Muscle of leg (tissue), 16 donors: Measurements from ENCODE around the gene TAS2R42. TPM values are rescaled to one million over a fixed set of nuclear protein-coding genes. Genes with fewer than 3 reads are reported as not detected.

Experiments used
- DNase-seq: peaks from one replicate; pipeline ENCODE4 v3.0.0; 2013
- H3K27ac ChIP-seq: one replicate; pipeline ENCODE4 v1.5.1; 2013; ENCODE audit warnings: mild to moderate bottlenecking, low read length, control low read depth
- H3K27me3 ChIP-seq: one replicate; pipeline ENCODE4 v1.6.1; 2013; ENCODE audit warnings: low read length; ENCODE audit not compliant: control insufficient read depth, insufficient read depth
- H3K36me3 ChIP-seq: one replicate; pipeline ENCODE4 v1.6.1; 2013; ENCODE audit warnings: low read length; ENCODE audit not compliant: control insufficient read depth, insufficient read depth
- H3K4me1 ChIP-seq: one replicate; pipeline ENCODE4 v1.6.1; 2013; ENCODE audit warnings: low read length; ENCODE audit not compliant: control insufficient read depth, insufficient read depth
- H3K4me3 ChIP-seq: one replicate; pipeline ENCODE4 v1.5.1; 2013; ENCODE audit warnings: low read length, control low read depth
- H3K9me3 ChIP-seq: replicated peaks from 2 replicates; pipeline ENCODE4 v1.6.1; 2013; ENCODE audit warnings: low read depth, low read length; ENCODE audit not compliant: control insufficient read depth
- WGBS: methylation state at CpG from one replicate; pipeline ENCODE4 v1.1.5; 2013; ENCODE audit warnings: missing lambda C conversion rate; ENCODE audit not compliant: insufficient coverage; 5-methylcytosine and 5-hydroxymethylcytosine counted together
- long read RNA-seq, 11 donors: transcript quantifications; one replicate each; lab custom pipeline, GENCODE V29; 2026
- polyA plus RNA-seq, 8 donors: library from polyadenylated mRNA; unstranded; fragments of 120-200 nt; gene quantifications; one replicate each; pipeline versions ENCODE4 v1.2.1 to v1.2.3, GENCODE V29; 2013; ENCODE audit warnings: inconsistent platforms in 1 of 8, low replicate concordance in 1 of 8; ENCODE audit not compliant: insufficient read length in 8 of 8, insufficient read depth in 1 of 8
- total RNA-seq: library from RNA; stranded (reverse); fragments of 120-200 nt; gene quantifications from one replicate; pipeline ENCODE4 v1.2.4, GENCODE V29; 2013

The TAS2R42 gene, protein sequence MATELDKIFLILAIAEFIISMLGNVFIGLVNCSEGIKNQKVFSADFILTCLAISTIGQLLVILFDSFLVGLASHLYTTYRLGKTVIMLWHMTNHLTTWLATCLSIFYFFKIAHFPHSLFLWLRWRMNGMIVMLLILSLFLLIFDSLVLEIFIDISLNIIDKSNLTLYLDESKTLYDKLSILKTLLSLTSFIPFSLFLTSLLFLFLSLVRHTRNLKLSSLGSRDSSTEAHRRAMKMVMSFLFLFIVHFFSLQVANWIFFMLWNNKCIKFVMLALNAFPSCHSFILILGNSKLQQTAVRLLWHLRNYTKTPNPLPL
- total RNA-seq = not detected
- polyA plus RNA-seq = not detected
- long read RNA-seq, donor 1 = 0 reads
- long read RNA-seq, donor 2 = 0 reads
- long read RNA-seq, donor 3, partial matches to known transcripts = 0 of 1 reads
- long read RNA-seq, donor 3, other reads (novel, unspliced or antisense) = 0 of 1 reads
- long read RNA-seq, donor 4 = 0 reads
- long read RNA-seq, donor 5 = 0 reads
- long read RNA-seq, donor 6 = 0 reads
- long read RNA-seq, donor 7 = 0 reads
- long read RNA-seq, donor 8 = 0 reads
- long read RNA-seq, donor 9 = 0 reads
- long read RNA-seq, donor 10 = 0 reads
- long read RNA-seq, donor 11 = 0 reads

DNA sequence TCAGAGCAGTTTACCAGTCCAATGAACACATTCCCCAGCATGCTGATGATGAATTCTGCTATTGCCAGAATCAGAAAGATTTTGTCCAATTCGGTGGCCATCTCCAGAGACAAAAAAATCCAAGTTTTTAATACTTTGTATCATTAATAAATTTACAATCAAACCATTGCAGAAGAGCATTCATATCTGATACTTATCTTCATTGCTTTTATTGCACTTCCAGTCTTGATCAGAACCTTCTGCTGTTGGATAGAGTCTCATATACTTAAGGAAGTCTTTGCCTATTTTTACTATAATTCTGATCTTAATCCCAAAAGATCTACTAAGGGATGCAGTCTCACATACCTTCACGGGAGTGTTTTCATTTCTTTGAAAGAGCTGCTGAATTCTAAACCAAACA is at the start of gene TAS2R42:
Gene TAS2R42, minus strand, starts transcription at position 101 of the 400 bp plus-strand sequence. Its CDS starts 0 bp downstream, at position 101.
- H3K4me1 ChIP-seq = no peaks in the 10 kb centered on the region
- H3K36me3 ChIP-seq = no peaks in the 10 kb centered on the region
- no peaks in the 10 kb centered on the region for H3K27me3 ChIP-seq
- H3K27ac ChIP-seq = no peak within 1 kb of the TSS
- no peaks in the 10 kb centered on the region for H3K9me3 ChIP-seq
- DNase-seq = no peak
- no CpG with 5 or more reads among the region's 2 CpGs for WGBS
- no peak within 1 kb of the TSS for H3K4me3 ChIP-seq

DNA sequence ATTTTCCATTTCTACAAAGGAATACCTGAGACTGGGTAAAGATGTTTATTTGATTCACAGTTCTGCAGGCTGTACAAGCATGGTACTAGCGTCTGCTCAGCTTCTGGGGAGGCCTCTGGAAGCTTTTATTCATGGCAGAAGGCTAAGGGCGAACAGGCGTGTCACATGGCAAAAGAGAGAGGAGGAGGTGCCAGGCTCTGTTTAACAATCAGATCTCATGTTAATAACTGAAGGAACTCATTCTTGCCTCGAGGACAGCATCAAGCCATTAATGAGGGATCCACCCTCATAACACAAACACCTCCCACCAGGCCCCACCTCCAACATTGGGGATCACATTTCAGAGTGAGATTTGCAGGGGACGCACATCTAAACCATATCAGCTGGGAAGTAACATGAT is 46.8 kb upstream of the TAS2R42 start:
- no peak for DNase-seq
- Histone ChIP-seq H3K4me3 (no peak overlapping the region), H3K27me3 (no peaks in the 10 kb centered on the region), H3K36me3 (no peaks in the 10 kb centered on the region), H3K9me3 (no peaks in the 10 kb centered on the region), H3K4me1 (no peaks in the 10 kb centered on the region), H3K27ac (no peak overlapping the region)
- WGBS = 50% methylated on average over 1 of the region's 5 CpGs

- DNase-seq = no peak
- Histone ChIP-seq H3K36me3 (no peaks in the 10 kb centered on the region), H3K4me1 (no peaks in the 10 kb centered on the region), H3K27me3 (no peaks in the 10 kb centered on the region), H3K4me3 (no peak overlapping the region), H3K27ac (no peak overlapping the region), H3K9me3 (no peaks in the 10 kb centered on the region)
- 5% methylated on average over 3 of the region's 5 CpGs for WGBS
Observed at GRCh38 chr12:11228296-11228879, 41.7 kb upstream of the TAS2R42 start.

GRCh38 chr12:11227373-11227772 is 40.6 kb upstream of the TAS2R42 start:
- Histone ChIP-seq H3K4me3 (no peak overlapping the region), H3K9me3 (no peaks in the 10 kb centered on the region), H3K4me1 (no peaks in the 10 kb centered on the region), H3K27ac (no peak overlapping the region), H3K27me3 (no peaks in the 10 kb centered on the region), H3K36me3 (no peaks in the 10 kb centered on the region)
- DNase-seq = no peak
- whole genome bisulfite sequencing = 72% methylated on average over 3 of the region's 4 CpGs

- H3K27ac ChIP-seq = no peak overlapping the region
- no peaks in the 10 kb centered on the region for H3K27me3 ChIP-seq
- H3K4me1 ChIP-seq = no peaks in the 10 kb centered on the region
- no peak for DNase-seq
- no peak overlapping the region for H3K4me3 ChIP-seq
- H3K36me3 ChIP-seq = no peaks in the 10 kb centered on the region
- WGBS = no CpG with 5 or more reads among the region's 1 CpG
- no peaks in the 10 kb centered on the region for H3K9me3 ChIP-seq
Observed at GRCh38 chr12:11209113-11209512, 22.4 kb upstream of the TAS2R42 start.

DNA sequence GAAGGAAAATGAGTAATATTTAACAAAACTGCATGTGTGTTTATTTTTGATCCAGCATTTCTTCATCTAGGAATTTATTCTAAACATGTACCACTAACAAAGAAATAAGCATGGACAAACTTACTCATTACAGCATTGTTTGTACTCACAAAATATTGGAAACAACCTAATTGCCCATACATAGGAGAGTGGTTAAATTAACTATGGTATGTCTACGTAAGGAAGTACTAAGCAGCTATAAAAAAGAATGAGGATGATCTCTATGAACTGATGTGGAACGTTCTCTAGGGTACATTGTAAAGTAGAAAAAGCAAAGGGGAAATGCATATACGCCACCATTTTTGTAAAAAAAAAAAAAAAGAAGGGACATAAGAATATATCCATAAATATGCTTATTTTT is 17.4 kb upstream of the TAS2R42 start:
- Histone ChIP-seq H3K27ac (no peak overlapping the region), H3K4me3 (no peak overlapping the region), H3K36me3 (no peaks in the 10 kb centered on the region), H3K4me1 (no peaks in the 10 kb centered on the region), H3K27me3 (no peaks in the 10 kb centered on the region), H3K9me3 (no peaks in the 10 kb centered on the region)
- WGBS = no CpG with 5 or more reads among the region's 3 CpGs
- no peak for DNase-seq

DNA sequence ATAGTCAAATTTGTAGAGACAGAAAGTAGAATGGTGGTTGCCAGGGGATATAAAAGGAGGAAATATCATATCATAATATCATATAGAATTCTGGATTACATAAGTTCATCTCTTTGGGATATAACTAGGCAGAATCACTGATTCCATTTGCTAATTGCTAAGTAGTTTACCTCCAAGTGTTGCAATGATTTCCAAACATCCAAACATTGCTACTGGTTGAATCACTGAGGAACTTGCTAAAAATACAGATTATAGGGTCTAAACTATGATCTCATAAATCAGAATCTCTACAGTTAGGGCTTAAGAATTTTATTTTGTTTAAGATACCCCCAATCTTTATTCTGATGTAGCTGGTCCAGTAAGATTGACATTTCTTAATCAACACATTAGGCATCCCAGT is 16.1 kb upstream of the TAS2R42 start:
- Histone ChIP-seq H3K4me3 (no peak overlapping the region), H3K27me3 (no peaks in the 10 kb centered on the region), H3K36me3 (no peaks in the 10 kb centered on the region), H3K27ac (no peak overlapping the region), H3K9me3 (no peaks in the 10 kb centered on the region), H3K4me1 (no peaks in the 10 kb centered on the region)
- DNase-seq = no peak

DNA sequence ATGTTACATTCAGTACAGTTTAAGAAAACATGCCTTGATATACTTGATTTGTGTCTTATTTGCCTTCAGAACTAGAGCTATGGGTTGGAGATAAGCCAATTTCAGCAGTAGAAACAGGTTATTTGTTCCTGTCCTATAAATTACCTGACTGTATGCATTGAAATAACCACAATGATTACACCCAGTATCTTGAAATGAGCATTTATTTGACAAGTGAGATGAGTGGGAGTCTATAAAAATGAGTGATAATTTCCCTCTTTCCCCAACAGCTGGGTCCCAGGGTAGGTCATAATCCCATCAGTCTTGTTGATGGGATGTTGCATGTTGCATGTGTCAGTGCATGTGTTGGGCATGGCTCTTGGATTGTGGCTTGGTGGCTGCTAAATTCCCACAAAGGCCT is 3.7 kb downstream of the TAS2R42 start:
- H3K36me3 ChIP-seq = no peaks in the 10 kb centered on the region
- DNase-seq = no peak
- H3K27me3 ChIP-seq = no peaks in the 10 kb centered on the region
- H3K27ac ChIP-seq = no peak overlapping the region
- H3K9me3 ChIP-seq = no peaks in the 10 kb centered on the region
- no peaks in the 10 kb centered on the region for H3K4me1 ChIP-seq
- no peak overlapping the region for H3K4me3 ChIP-seq

DNA sequence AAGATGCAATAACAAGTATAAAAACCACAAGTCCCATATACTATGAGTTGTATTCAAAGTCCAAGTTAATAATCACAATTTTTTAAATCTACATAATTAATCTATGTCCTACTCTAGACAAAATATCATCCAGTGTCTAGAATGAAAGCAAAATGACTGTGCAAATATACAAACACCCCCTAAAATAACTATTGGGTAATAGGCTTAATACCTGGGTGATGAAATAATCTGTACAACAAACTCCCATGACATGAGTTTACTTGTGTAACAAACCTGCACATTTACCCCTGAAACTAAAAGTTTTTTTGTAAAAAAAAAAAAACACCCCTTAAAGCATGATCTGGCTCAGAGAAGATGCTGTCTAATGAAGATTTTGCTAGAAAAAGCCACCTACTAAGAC is 4.2 kb downstream of the TAS2R42 start:
- H3K4me1 ChIP-seq = no peaks in the 10 kb centered on the region
- no peaks in the 10 kb centered on the region for H3K9me3 ChIP-seq
- H3K27ac ChIP-seq = no peak overlapping the region
- no peak for DNase-seq
- no peaks in the 10 kb centered on the region for H3K36me3 ChIP-seq
- no peak overlapping the region for H3K4me3 ChIP-seq
- H3K27me3 ChIP-seq = no peaks in the 10 kb centered on the region

DNA sequence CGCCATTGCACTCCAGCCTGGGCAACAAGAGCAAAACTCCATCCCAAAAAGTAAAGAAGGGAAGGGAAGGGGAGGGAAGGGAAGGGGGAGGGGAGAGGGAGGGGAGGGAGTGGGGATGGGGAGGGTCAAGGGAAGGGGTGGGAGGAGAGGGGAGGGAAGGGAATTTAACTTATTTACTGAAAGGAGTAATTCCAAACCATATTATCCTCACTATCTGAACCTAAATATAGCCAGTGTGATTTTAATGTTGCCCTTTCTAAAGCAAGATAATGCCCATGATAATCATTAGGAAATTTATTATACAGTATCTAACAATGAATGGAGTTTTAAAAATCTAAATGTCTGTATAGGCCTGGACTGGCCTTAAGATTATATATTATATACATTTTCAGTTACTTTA is 8.5 kb downstream of the TAS2R42 start:
- Histone ChIP-seq H3K4me1 (no peaks in the 10 kb centered on the region), H3K9me3 (no peaks in the 10 kb centered on the region), H3K36me3 (no peaks in the 10 kb centered on the region), H3K27ac (no peak overlapping the region), H3K4me3 (no peak overlapping the region), H3K27me3 (no peaks in the 10 kb centered on the region)
- DNase-seq = no peak
- no CpG with 5 or more reads among the region's 1 CpG for WGBS
